Gastrocnemius medialis (tissue), 4 donors: ENCODE measurements around the gene ARF1.

Experiments
- CTCF ChIP-seq, 5 experiments: fragments of 450-650 bp in 3 of 5; fragments of 200-600 bp in 2 of 5; sonication (generic) in 2 of 5; IDR thresholded peaks in 4 of 5; conservative IDR thresholded peaks in 1 of 5; 1 replicate in 4 of 5; 2 replicates in 1 of 5; pipeline ENCODE4 v1.5.1; 2016 to 2019; ENCODE audit warnings: antibody characterized with exemption in 5 of 5, mild to moderate bottlenecking in 3 of 5, moderate library complexity in 3 of 5
- POLR2A ChIP-seq, 2 donors: fragments of 450-650 bp; IDR thresholded peaks; one replicate each; pipeline ENCODE4 v1.6.1; 2017; ENCODE audit warnings: antibody characterized with exemption in 2 of 2, mild to moderate bottlenecking in 2 of 2, moderate library complexity in 2 of 2

GRCh38 chr1:228090613-228091081 is 8.1 kb downstream of the ARF1 start:
- TF ChIP-seq CTCF (IDR thresholded peaks at IDR 0.05 in 4 of 5, conservative IDR thresholded peaks at IDR 0.05 in 1 of 5) (no peak), POLR2A (IDR thresholded peaks at IDR 0.05) (no peak)
